ENCODE data around the gene TMEM131.

- no peak for TF ChIP-seq POLR2A (IDR thresholded peaks at IDR 0.05)
- no peak for TF ChIP-seq CTCF (IDR thresholded peaks at IDR 0.05)
Measured at GRCh38 chr2:97936199-97936598, 59.5 kb downstream of the TMEM131 start.

Data from heart left ventricle (tissue), 13 donors.